ENCODE results near the gene KLF12.
A peak's percentile ranks its signal among the peaks of the same experiment; 100 is the strongest.

Gene KLF12

GRCh38 chr13:74134777-74135325, 647 bp upstream of the KLF12 start:
- peak; percentile 37 for DNase-seq

GRCh38 chr13:74133657-74134201, 475 bp downstream of the KLF12 start:
- DNase-seq, result peak; percentile 78

- peak; percentile 43 for DNase-seq
Measured at GRCh38 chr13:74132776-74133656, 1.2 kb downstream of the KLF12 start.

- DNase-seq, result peak; percentile 50
Measured at GRCh38 chr13:74132152-74132775, 1.9 kb downstream of the KLF12 start.

- DNase-seq, result no peak
Measured at GRCh38 chr13:74131227-74131626, 3.0 kb downstream of the KLF12 start.

GRCh38 chr13:74129500-74130191, 4.6 kb downstream of the KLF12 start:
- no peak for DNase-seq

GRCh38 chr13:74128156-74128767, 5.9 kb downstream of the KLF12 start:
- no peak for DNase-seq

GRCh38 chr13:74118328-74118727, 15.9 kb downstream of the KLF12 start:
- no peak for DNase-seq

- no peak for DNase-seq
Measured at GRCh38 chr13:74117207-74117705, 16.9 kb downstream of the KLF12 start.

GRCh38 chr13:74115133-74115532, 19.1 kb downstream of the KLF12 start:
- DNase-seq, result no peak

GRCh38 chr13:74114641-74115040, 19.6 kb downstream of the KLF12 start:
- DNase-seq, result no peak

- no peak for DNase-seq
Measured at GRCh38 chr13:74114202-74114601, 20.0 kb downstream of the KLF12 start.

GRCh38 chr13:74111901-74112824, 22.0 kb downstream of the KLF12 start:
- DNase-seq, result no peak

GRCh38 chr13:74111399-74111798, 22.8 kb downstream of the KLF12 start:
- no peak for DNase-seq

GRCh38 chr13:74110053-74110452, 24.2 kb downstream of the KLF12 start:
- DNase-seq, result no peak

- no peak for DNase-seq
Measured at GRCh38 chr13:74107598-74107997, 26.6 kb downstream of the KLF12 start.

GRCh38 chr13:74105871-74106270, 28.3 kb downstream of the KLF12 start:
- no peak for DNase-seq

- DNase-seq, result no peak
Measured at GRCh38 chr13:74104661-74105275, 29.4 kb downstream of the KLF12 start.

GRCh38 chr13:74103970-74104555, 30.1 kb downstream of the KLF12 start:
- no peak for DNase-seq

GRCh38 chr13:74103196-74103595, 31.0 kb downstream of the KLF12 start:
- no peak for DNase-seq

All from activated CD4-positive, alpha-beta T cell treated with anti-CD3 and anti-CD28 coated beads, Interleukin-2, amount 50 U/mL, for 16 hours (primary cell).